A673 (cell line): ENCODE measurements around the gene NT5M.

Experiments
- EZH2 ChIP-seq: fragments of 200-600 bp; sonication (generic); IDR thresholded peaks from 2 replicates; pipeline ENCODE4 v1.6.1; 2017; ENCODE audit warnings: borderline replicate concordance, low read depth, mild to moderate bottlenecking, mixed read lengths, antibody characterized with exemption, low read length; ENCODE audit not compliant: poor library complexity, severe bottlenecking
- TF ChIP-seq, protein P1 (sequence below): fragments of 300-800, 200-600 bp; sonication (generic); conservative IDR thresholded peaks from 2 replicates; pipeline ENCODE4 v1.5.1; 2017; ENCODE audit warnings: low read depth, mild to moderate bottlenecking, antibody characterized with exemption, low read length, moderate library complexity, mixed read lengths

DNA sequence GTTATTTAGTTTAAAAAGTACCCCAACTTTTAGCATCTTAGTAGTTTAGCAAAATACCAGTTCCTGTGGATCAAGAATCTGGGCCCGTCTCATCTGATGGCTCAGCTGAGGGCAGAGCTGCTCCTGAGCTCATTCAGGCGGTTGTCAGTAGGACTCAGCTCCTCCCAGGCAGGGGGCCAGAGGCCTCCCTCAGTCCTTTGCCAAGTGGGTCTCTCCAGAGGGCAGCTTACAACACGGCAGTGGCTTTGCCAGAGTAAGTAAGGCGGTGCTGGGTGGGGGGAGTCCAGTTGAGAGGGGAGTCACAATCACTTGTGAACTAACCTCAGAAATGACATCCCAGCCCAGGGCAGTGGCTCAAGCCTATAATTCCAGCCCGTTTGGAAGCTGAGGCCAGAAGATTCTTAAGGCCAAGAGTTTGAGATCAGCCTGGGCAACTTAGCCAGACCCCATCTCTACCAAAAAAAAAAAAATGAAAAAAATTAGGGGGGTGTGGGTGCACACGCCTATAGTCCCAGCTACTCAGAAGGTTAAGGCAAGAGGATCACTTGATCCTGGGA, 92.2 kb downstream of the NT5M start:
- TF ChIP-seq, protein P1, sequence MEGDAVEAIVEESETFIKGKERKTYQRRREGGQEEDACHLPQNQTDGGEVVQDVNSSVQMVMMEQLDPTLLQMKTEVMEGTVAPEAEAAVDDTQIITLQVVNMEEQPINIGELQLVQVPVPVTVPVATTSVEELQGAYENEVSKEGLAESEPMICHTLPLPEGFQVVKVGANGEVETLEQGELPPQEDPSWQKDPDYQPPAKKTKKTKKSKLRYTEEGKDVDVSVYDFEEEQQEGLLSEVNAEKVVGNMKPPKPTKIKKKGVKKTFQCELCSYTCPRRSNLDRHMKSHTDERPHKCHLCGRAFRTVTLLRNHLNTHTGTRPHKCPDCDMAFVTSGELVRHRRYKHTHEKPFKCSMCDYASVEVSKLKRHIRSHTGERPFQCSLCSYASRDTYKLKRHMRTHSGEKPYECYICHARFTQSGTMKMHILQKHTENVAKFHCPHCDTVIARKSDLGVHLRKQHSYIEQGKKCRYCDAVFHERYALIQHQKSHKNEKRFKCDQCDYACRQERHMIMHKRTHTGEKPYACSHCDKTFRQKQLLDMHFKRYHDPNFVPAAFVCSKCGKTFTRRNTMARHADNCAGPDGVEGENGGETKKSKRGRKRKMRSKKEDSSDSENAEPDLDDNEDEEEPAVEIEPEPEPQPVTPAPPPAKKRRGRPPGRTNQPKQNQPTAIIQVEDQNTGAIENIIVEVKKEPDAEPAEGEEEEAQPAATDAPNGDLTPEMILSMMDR: no peak
- TF ChIP-seq EZH2: no peak
